Naive thymus-derived CD8-positive, alpha-beta T cell (primary cell): ENCODE data around the gene RSPO4. TPM values are rescaled to one million over a fixed set of nuclear protein-coding genes. Genes with fewer than 3 reads are reported as not detected.

Experiments
- ATAC-seq, 2 donors: fragments of 150-1000 bp; cut with Tn5 transposase in 1 of 2; sonication (Bioruptor Pico), chemical (Tn5 transposase) in 1 of 2; 1 replicate in 1 of 2; 2 replicates in 1 of 2; pipeline ENCODE4 v1.10.0; 2021; ENCODE audit warnings: mild to moderate bottlenecking in 2 of 2, moderate library complexity in 2 of 2
- POLR2A ChIA-PET: fragments of 350-600 bp; sonication (Branson Sonifier 250); formaldehyde crosslinking; loops from one replicate; lab custom pipeline; 2021; ENCODE audit warnings: antibody characterized with exemption; lab: Charles Lee
- DNase-seq, 10 donors: peaks; one replicate each; pipeline versions ENCODE4 v3.0.0 to v3.0.0-alpha.2; 2020 to 2022
- H3K27ac Mint-ChIP-seq, 10 donors: one replicate each; pipeline ENCODE4 v1.8.0; 2020 to 2022; ENCODE audit warnings: mild to moderate bottlenecking in 10 of 10, mixed read lengths in 10 of 10, moderate library complexity in 4 of 10, inconsistent platforms in 1 of 10
- H3K27me3 Mint-ChIP-seq, 5 donors: one replicate each; pipeline ENCODE4 v1.8.0; 2021 to 2022; ENCODE audit warnings: mixed read lengths in 5 of 5
- H3K36me3 Mint-ChIP-seq, 3 donors: one replicate each; pipeline ENCODE4 v1.8.0; 2020 to 2022; ENCODE audit warnings: mixed read lengths in 3 of 3, mild to moderate bottlenecking in 2 of 3, inconsistent platforms in 1 of 3
- H3K4me1 Mint-ChIP-seq, 4 donors: one replicate each; pipeline ENCODE4 v1.8.0; 2021 to 2022; ENCODE audit warnings: mixed read lengths in 4 of 4
- H3K4me3 Mint-ChIP-seq, 10 donors: one replicate each; pipeline ENCODE4 v1.8.0; 2020 to 2022; ENCODE audit warnings: mild to moderate bottlenecking in 10 of 10, mixed read lengths in 10 of 10, moderate library complexity in 6 of 10, inconsistent platforms in 1 of 10
- H3K9me3 Mint-ChIP-seq, 9 donors: one replicate each; pipeline ENCODE4 v1.8.0; 2020 to 2022; ENCODE audit warnings: mixed read lengths in 9 of 9, mild to moderate bottlenecking in 3 of 9, inconsistent platforms in 1 of 9, moderate library complexity in 1 of 9
- polyA plus RNA-seq, 3 donors: library from polyadenylated mRNA; unstranded; fragments of 300-500 nt; fragmentation: Illumina TruSeq; gene quantifications; one replicate each; pipeline ENCODE4 v1.2.3, GENCODE V29; 2021
- total RNA-seq, 8 experiments: library from RNA in 2 of 8; stranded (reverse) in 2 of 8; gene quantifications; one replicate each; pipeline ENCODE4 v1.2.3 and lab custom pipeline; 2021 to 2026

The RSPO4 gene
- total and polyA plus RNA-seq, 5 experiments from 2014 or later: 0.44 to 0.70 TPM; not detected in 3

- Mint-ChIP-seq H3K36me3 (no peaks in the 10 kb centered on the region), H3K4me1 (peaks cover 0 to 11% (median 7%) of the 10 kb centered on the region in 4 donors), H3K4me3 (no peak overlapping the region), H3K9me3 (no peaks in the 10 kb centered on the region), H3K27ac (no peak overlapping the region), H3K27me3 (peaks cover 0 to 18% (median 5%) of the 10 kb centered on the region in 5 donors)
- POLR2A ChIA-PET: no interaction called here
- ATAC-seq (no peak), DNase-seq (no peak)
Observed at GRCh38 chr20:909641-910040, 92.5 kb downstream of the RSPO4 start.

Other genes with a start within 250 kb of the RSPO4 start
- gene SLC52A3, start 233.8 kb downstream of the RSPO4 start, total RNA-seq: under 1 TPM in 1 of 2 experiments, not detected in 1; 0.19 TPM
- gene SLC52A3, start 233.8 kb downstream of the RSPO4 start, polyA plus RNA-seq: under 1 TPM in 1 of 3 donors, not detected in 2; 0.09 TPM
- gene FAM110A, start 168.6 kb downstream of the RSPO4 start, total RNA-seq: 10 to 100 TPM; 20.3 to 24.5 TPM
- gene FAM110A, start 168.6 kb downstream of the RSPO4 start, polyA plus RNA-seq: 10 to 100 TPM in 1 of 3 donors, 1 to 10 TPM in 2; 4.5 to 21.4 (median 9.4) TPM
- gene ANGPT4, start 86.0 kb downstream of the RSPO4 start, total RNA-seq: not detected
- not detected for gene ANGPT4, start 86.0 kb downstream of the RSPO4 start, polyA plus RNA-seq
- gene PSMF1, start 116.3 kb upstream of the RSPO4 start, total RNA-seq: 100 to 1,000 TPM; 106 to 110 TPM
- 100 to 1,000 TPM; 121 to 171 (median 152) TPM for gene PSMF1, start 116.3 kb upstream of the RSPO4 start, polyA plus RNA-seq
- gene TMEM74B, start 182.7 kb upstream of the RSPO4 start, total RNA-seq: not detected
- gene TMEM74B, start 182.7 kb upstream of the RSPO4 start, polyA plus RNA-seq: not detected
- under 1 TPM; 0.68 to 0.85 TPM for gene C20orf202, start 201.1 kb upstream of the RSPO4 start, total RNA-seq
- gene C20orf202, start 201.1 kb upstream of the RSPO4 start, polyA plus RNA-seq: not detected
- gene RAD21L1, start 223.7 kb upstream of the RSPO4 start, total RNA-seq: under 1 TPM in 1 of 2 experiments, not detected in 1; 0.49 TPM
- gene RAD21L1, start 223.7 kb upstream of the RSPO4 start, polyA plus RNA-seq: not detected